Endothelial cell of umbilical vein (primary cell): ENCODE data around the gene PTPRK.

Source experiments
- CTCF ChIP-seq, 2 donors: IDR thresholded peaks; 1 replicate in 1 of 2; 2 replicates in 1 of 2; pipeline ENCODE4 v1.5.1; 2011; ENCODE audit warnings: low read length in 2 of 2, mild to moderate bottlenecking in 2 of 2, moderate library complexity in 2 of 2, control low read depth in 1 of 2, inconsistent platforms in 1 of 2, low read depth in 1 of 2; ENCODE audit not compliant: insufficient read depth in 1 of 2; ENCODE audit errors: extremely low read depth in 1 of 2
- POLR2A ChIP-seq: IDR thresholded peaks from 2 replicates; pipeline ENCODE4 v1.6.1; 2012; ENCODE audit warnings: low read depth, mild to moderate bottlenecking, control low read depth, low read length

GRCh38 chr6:128144320-128144719 lies 376.1 kb downstream of the PTPRK start:
- TF ChIP-seq CTCF (IDR thresholded peaks at IDR 0.05; ENCODE audit: extremely low read depth in 1 of 2, insufficient read depth in 1 of 2, low read depth in 1 of 2, low read length in 2 of 2), result no peak
- no peak for TF ChIP-seq POLR2A
